H1 (cell line): ENCODE results near the gene UGT1A3. TPM values are rescaled to one million over a fixed set of nuclear protein-coding genes. Genes with fewer than 3 reads are reported as not detected.

Experiments
- CTCF ChIA-PET: fragments of 300-600 bp; sonication (Branson Sonifier 250); formaldehyde crosslinking; loops from one replicate; lab custom pipeline; 2021; ENCODE audit not compliant: partially characterized antibody; lab: Charles Lee
- POLR2A ChIA-PET: fragments of 300-600 bp; sonication (Branson Sonifier 250); formaldehyde crosslinking; loops from one replicate; lab custom pipeline; 2021; ENCODE audit warnings: inconsistent platforms; ENCODE audit not compliant: partially characterized antibody; lab: Charles Lee
- DNase-seq, 2 experiments: peaks; one replicate each; pipeline versions ENCODE4 v3.0.0 to v3.0.0-alpha.2; 2010 to 2022; ENCODE audit warnings: low spot score in 2 of 2, low read depth in 1 of 2, mixed read lengths in 1 of 2
- FAIRE-seq: peaks from 2 replicates; lab custom pipeline; 2011; peaks lifted over from hg19 to GRCh38; lab: Jason Lieb, UNC
- H2AFZ ChIP-seq: 2 replicates; pipeline ENCODE4 v1.8.1; 2012; ENCODE audit warnings: low read length, inconsistent platforms
- H2AK5ac ChIP-seq: 2 replicates; pipeline ENCODE4 v1.6.1; 2013; ENCODE audit warnings: low read depth, low read length
- H2BK120ac ChIP-seq: replicated peaks from 2 replicates; pipeline ENCODE3; 2013; ENCODE audit warnings: low read depth, low read length, inconsistent platforms
- H2BK12ac ChIP-seq: 2 replicates; pipeline ENCODE4 v1.6.1; 2013; ENCODE audit warnings: low read depth, low read length
- H2BK15ac ChIP-seq: 2 replicates; pipeline ENCODE4 v1.6.1; 2013; ENCODE audit warnings: low read length
- H2BK20ac ChIP-seq: 2 replicates; pipeline ENCODE4 v1.6.1; 2013; ENCODE audit warnings: low read length
- H2BK5ac ChIP-seq: 2 replicates; pipeline ENCODE4 v1.6.1; 2013; ENCODE audit warnings: low read depth, low read length
- H3K14ac ChIP-seq: 2 replicates; pipeline ENCODE4 v1.6.1; 2013; ENCODE audit warnings: inconsistent platforms; ENCODE audit not compliant: insufficient read length
- H3K18ac ChIP-seq: 2 replicates; pipeline ENCODE4 v1.6.1; 2013; ENCODE audit warnings: low read length; ENCODE audit errors: extremely low read depth
- H3K23ac ChIP-seq: 2 replicates; pipeline ENCODE4 v1.6.1; 2013; ENCODE audit warnings: inconsistent platforms; ENCODE audit not compliant: insufficient read length
- H3K23me2 ChIP-seq: 2 replicates; pipeline ENCODE4 v1.6.1; 2013; ENCODE audit warnings: low read depth, low read length
- H3K27ac ChIP-seq: 2 replicates; pipeline ENCODE4 v1.6.1; 2011; ENCODE audit warnings: low read depth, low read length, inconsistent platforms
- H3K27me3 ChIP-seq, 4 experiments: replicated peaks in 1 of 4; 1 replicate in 1 of 4; 2 replicates in 3 of 4; pipeline versions ENCODE4 v1.6.1 to v1.8.1; 2011 to 2013; ENCODE audit warnings: low read length in 3 of 4, mild to moderate bottlenecking in 3 of 4, inconsistent platforms in 2 of 4, mixed read lengths in 2 of 4, moderate library complexity in 1 of 4; ENCODE audit not compliant: control insufficient read depth in 3 of 4, insufficient read depth in 3 of 4; ENCODE audit errors: extremely low read depth in 1 of 4
- H3K36me3 ChIP-seq, 4 experiments: 2 replicates each; pipeline versions ENCODE4 v1.6.1 to v1.8.1; 2011 to 2013; ENCODE audit warnings: mild to moderate bottlenecking in 4 of 4, low read length in 3 of 4, moderate library complexity in 2 of 4, control low read depth in 1 of 4, inconsistent platforms in 1 of 4; ENCODE audit not compliant: insufficient read depth in 4 of 4, control insufficient read depth in 2 of 4
- H3K4ac ChIP-seq: replicated peaks from 2 replicates; pipeline ENCODE3; 2013; ENCODE audit warnings: low read length, low read depth, mixed read lengths, inconsistent platforms; ENCODE audit not compliant: insufficient read length
- H3K4me1 ChIP-seq, 4 experiments: replicated peaks in 1 of 4; 1 replicate in 1 of 4; 2 replicates in 3 of 4; pipeline versions ENCODE4 v1.6.1 to v1.8.1; 2011 to 2013; ENCODE audit warnings: low read length in 3 of 4, inconsistent platforms in 2 of 4, mixed read lengths in 1 of 4; ENCODE audit not compliant: insufficient read depth in 4 of 4, control insufficient read depth in 3 of 4
- H3K4me2 ChIP-seq, 2 experiments: 2 replicates each; pipeline versions ENCODE4 v1.6.1 to v1.8.1; 2011 to 2013; ENCODE audit warnings: low read depth in 2 of 2, low read length in 2 of 2, control low read depth in 1 of 2, inconsistent platforms in 1 of 2, mild to moderate bottlenecking in 1 of 2; ENCODE audit not compliant: insufficient read depth in 1 of 2
- H3K4me3 ChIP-seq, 4 experiments: fragments of 200-600, 300-600 bp in 1 of 4; sonication (generic), shearing (Covaris generic), sonication (Bioruptor Twin) in 1 of 4; 2 replicates each; pipeline versions ENCODE4 v1.5.1 to v1.8.1; 2011 to 2016; ENCODE audit warnings: low read length in 4 of 4, low read depth in 3 of 4, control low read depth in 2 of 4, inconsistent platforms in 2 of 4, mild to moderate bottlenecking in 2 of 4, mixed read lengths in 1 of 4, moderate library complexity in 1 of 4; ENCODE audit not compliant: insufficient read depth in 2 of 4; ENCODE audit errors: extremely low read depth in 1 of 4
- H3K56ac ChIP-seq: replicated peaks from 2 replicates; pipeline ENCODE3; 2013; ENCODE audit warnings: low read depth, mild to moderate bottlenecking, mixed read lengths, low read length, inconsistent platforms; ENCODE audit not compliant: insufficient read length
- H3K79me1 ChIP-seq: 2 replicates; pipeline ENCODE4 v1.6.1; 2013; ENCODE audit warnings: low read depth, low read length, control low read depth
- H3K79me2 ChIP-seq, 2 experiments: 2 replicates each; pipeline versions ENCODE4 v1.6.1 to v1.8.1; 2012 to 2013; ENCODE audit warnings: low read length in 2 of 2, mild to moderate bottlenecking in 2 of 2, inconsistent platforms in 1 of 2; ENCODE audit not compliant: insufficient read depth in 2 of 2, control insufficient read depth in 1 of 2
- H3K9ac ChIP-seq, 4 experiments: replicated peaks in 1 of 4; 1 replicate in 1 of 4; 2 replicates in 3 of 4; pipeline versions ENCODE4 v1.6.1 to v1.8.1; 2011 to 2013; ENCODE audit warnings: low read depth in 3 of 4, low read length in 3 of 4, control low read depth in 2 of 4, mild to moderate bottlenecking in 2 of 4, moderate library complexity in 2 of 4, inconsistent platforms in 1 of 4; ENCODE audit errors: extremely low read depth in 1 of 4
- H3K9me3 ChIP-seq, 2 experiments: 2 replicates each; pipeline versions ENCODE4 v1.6.1 to v1.8.1; 2012 to 2013; ENCODE audit warnings: mild to moderate bottlenecking in 2 of 2, moderate library complexity in 2 of 2, control low read depth in 1 of 2, inconsistent platforms in 1 of 2, low read depth in 1 of 2, low read length in 1 of 2, mixed read lengths in 1 of 2; ENCODE audit not compliant: insufficient read depth in 2 of 2
- H4K20me1 ChIP-seq, 2 experiments: replicated peaks in 1 of 2; 2 replicates each; pipeline versions ENCODE3 to v1.8.1; 2011 to 2013; ENCODE audit warnings: inconsistent platforms in 2 of 2, low read length in 2 of 2, mild to moderate bottlenecking in 1 of 2; ENCODE audit not compliant: insufficient read depth in 2 of 2, control insufficient read depth in 1 of 2
- H4K5ac ChIP-seq: 2 replicates; pipeline ENCODE4 v1.6.1; 2013; ENCODE audit warnings: low read length, low read depth, mixed read lengths, inconsistent platforms; ENCODE audit not compliant: insufficient read length
- H4K8ac ChIP-seq: 2 replicates; pipeline ENCODE4 v1.8.0; 2013; ENCODE audit warnings: mild to moderate bottlenecking, moderate library complexity, low read length, inconsistent platforms; ENCODE audit not compliant: insufficient read depth; ENCODE audit errors: extremely low read depth
- H4K91ac ChIP-seq: replicated peaks from 2 replicates; pipeline ENCODE3; 2013; ENCODE audit warnings: low read length, mixed read lengths, inconsistent platforms; ENCODE audit not compliant: insufficient read length
- CBX8 ChIP-seq: fragments of 300-800, 300-1000 bp; sonication (generic); IDR thresholded peaks from 2 replicates; pipeline ENCODE4 v1.7.1; 2016; ENCODE audit warnings: low read depth, low read length, borderline replicate concordance
- CEBPB ChIP-seq: IDR thresholded peaks from 2 replicates; pipeline ENCODE4 v1.6.1; 2012; ENCODE audit warnings: low read depth, low read length
- CTCF ChIP-seq, 3 experiments: IDR thresholded peaks; 1 replicate in 2 of 3; 2 replicates in 1 of 3; pipeline versions ENCODE4 v1.5.1 to v1.6.1; 2011; ENCODE audit warnings: low read length in 3 of 3, mild to moderate bottlenecking in 3 of 3, inconsistent platforms in 2 of 3, low read depth in 1 of 3, moderate library complexity in 1 of 3; ENCODE audit not compliant: insufficient read depth in 1 of 3; ENCODE audit errors: control extremely low read depth in 1 of 3
- E2F6 ChIP-seq: IDR thresholded peaks from 2 replicates; pipeline ENCODE4 v1.6.1; 2012; ENCODE audit warnings: inconsistent platforms
- GABPA ChIP-seq: IDR thresholded peaks from 2 replicates; pipeline ENCODE4 v1.6.1; 2011; ENCODE audit warnings: mild to moderate bottlenecking, low read length, moderate library complexity, borderline replicate concordance; ENCODE audit not compliant: insufficient read depth
- POLR2AphosphoS5 ChIP-seq: IDR thresholded peaks from 2 replicates; pipeline ENCODE4 v1.6.1; 2011; ENCODE audit warnings: low read depth, low read length
- POU5F1 ChIP-seq: IDR thresholded peaks from 2 replicates; pipeline ENCODE4 v1.6.1; 2011; ENCODE audit warnings: low read depth, mild to moderate bottlenecking, low read length, moderate library complexity
- SIRT6 ChIP-seq: IDR thresholded peaks from one replicate; pipeline ENCODE4 v1.7.1; 2012; ENCODE audit warnings: low read length, inconsistent platforms
- SP4 ChIP-seq: IDR thresholded peaks from 2 replicates; pipeline ENCODE4 v1.6.1; 2012; ENCODE audit warnings: low read length, inconsistent platforms
- WGBS, 2 experiments: shearing (Covaris generic) in 1 of 2; methylation state at CpG; one replicate each; pipeline versions ENCODE4 v1.1.6 to v1.1.7; 2013 to 2015; ENCODE audit warnings: low lambda C conversion rate in 2 of 2, mixed read lengths in 2 of 2, inconsistent platforms in 1 of 2, low coverage in 1 of 2, missing lambda C conversion rate in 1 of 2; ENCODE audit not compliant: insufficient replicate concordance in 2 of 2, insufficient coverage in 1 of 2, insufficient read length in 1 of 2; ENCODE audit errors: extremely low coverage in 1 of 2, missing lambda C conversion rate in 1 of 2; 5-methylcytosine and 5-hydroxymethylcytosine counted together
- polyA plus RNA-seq, 7 experiments: library from polyadenylated mRNA; depleted of rRNA in 3 of 7; stranded (reverse) in 5 of 7; unstranded in 2 of 7; fragments of >200 nt in 5 of 7; fragments of 200-250 nt in 2 of 7; gene quantifications; 1 replicate in 5 of 7; 2 replicates in 1 of 7; 4 replicates in 1 of 7; pipeline versions ENCODE4 v1.2.1 to v1.2.3, GENCODE V29; 2011 to 2013; ENCODE audit warnings: missing spikeins in 2 of 7, mixed read lengths in 2 of 7
- total RNA-seq: library from RNA; stranded (reverse); fragmentation: NEBNext Ultra II Directional; extraction: Animal tissue kit (Norgen Biotek cat#: 25700); gene quantifications from 2 replicates; pipeline ENCODE4 v1.2.1, GENCODE V29; 2021
- TF ChIP-seq, protein P1 (sequence below): IDR thresholded peaks from 2 replicates; pipeline ENCODE4 v1.6.1; 2012; ENCODE audit warnings: low read length, inconsistent platforms

UGT1A3 gene
- total and polyA plus RNA-seq, 2 of the 8 experiments (the other 6 are each of a cell fraction or from before 2014, with no cell fraction given), result not detected

GRCh38 chr2:233702238-233702637 lies 26.6 kb upstream of the UGT1A3 start:
- no peaks in the 10 kb centered on the region for H3K79me1 ChIP-seq
- H3K4me3 ChIP-seq, result no peak overlapping the region
- H3K79me2 ChIP-seq, result no peaks in the 10 kb centered on the region
- FAIRE-seq, result no peak
- H2BK20ac ChIP-seq, result no peak overlapping the region
- 88% methylated on average over 3 of the region's 3 CpGs; no CpG with 5 or more reads in 1 of the 2 experiments for WGBS, 2 experiments
- H3K14ac ChIP-seq, result no peak overlapping the region
- H3K18ac ChIP-seq, result no peak overlapping the region
- no peak overlapping the region for H4K5ac ChIP-seq
- peaks cover 0 to 4% (median 0%) of the 10 kb centered on the region in 4 experiments; a peak in 1 of 7 replicates for H3K4me1 ChIP-seq
- H3K56ac ChIP-seq, result no peak overlapping the region
- H2BK5ac ChIP-seq, result no peak overlapping the region
- no peak overlapping the region for H4K91ac ChIP-seq
- H3K4me2 ChIP-seq, result no peak overlapping the region
- H2AFZ ChIP-seq, result no peak overlapping the region
- ChIA-PET POLR2A (no interaction called here), CTCF (no interaction called here)
- no peaks in the 10 kb centered on the region for H3K23me2 ChIP-seq
- no peaks in the 10 kb centered on the region for H3K36me3 ChIP-seq
- DNase-seq, result no peak
- H3K4ac ChIP-seq, result no peak overlapping the region
- H2AK5ac ChIP-seq, result no peak overlapping the region
- no peak overlapping the region for H2BK15ac ChIP-seq
- no peaks in the 10 kb centered on the region for H3K27me3 ChIP-seq
- H2BK12ac ChIP-seq, result no peak overlapping the region
- H3K9ac ChIP-seq, result no peak overlapping the region
- H2BK120ac ChIP-seq, result no peak overlapping the region
- no peak overlapping the region for H4K8ac ChIP-seq
- H3K9me3 ChIP-seq, result no peaks in the 10 kb centered on the region
- H3K27ac ChIP-seq, result no peak overlapping the region
- no peak overlapping the region for H3K23ac ChIP-seq
- H4K20me1 ChIP-seq, result no peaks in the 10 kb centered on the region
- TF ChIP-seq CBX8 (no peak), CTCF (IDR thresholded peaks at IDR 0.05; ENCODE audit: control extremely low read depth in 1 of 3, insufficient read depth in 1 of 3, low read depth in 1 of 3, low read length in 3 of 3) (no peak), POLR2AphosphoS5 (no peak), GABPA (no peak), SP4 (no peak), E2F6 (no peak), SIRT6 (no peak), CEBPB (no peak), POU5F1 (no peak)
- TF ChIP-seq, protein P1, sequence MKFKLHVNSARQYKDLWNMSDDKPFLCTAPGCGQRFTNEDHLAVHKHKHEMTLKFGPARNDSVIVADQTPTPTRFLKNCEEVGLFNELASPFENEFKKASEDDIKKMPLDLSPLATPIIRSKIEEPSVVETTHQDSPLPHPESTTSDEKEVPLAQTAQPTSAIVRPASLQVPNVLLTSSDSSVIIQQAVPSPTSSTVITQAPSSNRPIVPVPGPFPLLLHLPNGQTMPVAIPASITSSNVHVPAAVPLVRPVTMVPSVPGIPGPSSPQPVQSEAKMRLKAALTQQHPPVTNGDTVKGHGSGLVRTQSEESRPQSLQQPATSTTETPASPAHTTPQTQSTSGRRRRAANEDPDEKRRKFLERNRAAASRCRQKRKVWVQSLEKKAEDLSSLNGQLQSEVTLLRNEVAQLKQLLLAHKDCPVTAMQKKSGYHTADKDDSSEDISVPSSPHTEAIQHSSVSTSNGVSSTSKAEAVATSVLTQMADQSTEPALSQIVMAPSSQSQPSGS, result no peak
